NCI-H2029 (cell line): ENCODE data around the gene NELFE.
"Not testable (repeated sequence)": the region's sequence is repeated elsewhere in the genome, so short reads cannot be mapped to it uniquely, and the experiment has no call there.

Experiments used
- DNase-seq: peaks from one replicate; lab custom pipeline; 2025; lab: John Stamatoyannopoulos, UW

Gene NELFE

GRCh38 chr6:31919624-31920303 is 39.0 kb downstream of the NELFE start:
- no peak for DNase-seq

DNA sequence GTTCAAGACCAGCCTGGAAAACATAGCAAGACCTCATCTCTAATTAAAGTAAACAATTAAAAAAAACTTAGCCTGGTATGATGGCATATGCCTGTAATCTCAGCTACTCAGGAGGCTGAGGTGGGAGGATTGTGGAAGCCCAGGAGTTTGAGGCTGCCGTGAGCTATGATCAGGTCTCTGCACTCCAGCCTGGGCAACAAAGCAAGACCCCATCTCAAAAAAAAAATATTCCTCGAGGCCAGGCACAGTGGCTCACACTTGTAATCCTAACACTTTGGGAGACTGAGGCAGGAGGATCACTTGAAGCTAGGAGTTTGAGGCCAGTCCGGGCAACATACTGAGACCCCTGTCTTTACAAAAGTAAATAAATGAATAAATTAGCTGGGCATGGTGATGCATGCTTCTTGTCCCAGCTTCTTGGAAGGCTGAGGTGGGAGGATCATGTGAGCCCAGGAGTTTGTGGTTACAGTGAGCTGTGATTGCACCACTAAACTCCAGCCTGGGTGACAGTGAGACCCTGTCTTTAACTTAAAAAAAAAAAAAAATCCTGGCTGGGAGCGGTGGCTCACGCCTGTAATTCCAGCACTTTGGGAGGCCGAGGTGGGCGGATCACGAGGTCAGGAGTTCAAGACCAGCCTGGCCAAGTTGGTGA is 40.6 kb downstream of the NELFE start:
- no peak for DNase-seq

GRCh38 chr6:31915756-31916155 is 43.0 kb downstream of the NELFE start:
- no peak for DNase-seq

- no peak for DNase-seq
Observed at GRCh38 chr6:31915351-31915750, 43.4 kb downstream of the NELFE start.

GRCh38 chr6:31911826-31912585 is 46.8 kb downstream of the NELFE start:
- no peak for DNase-seq

DNA sequence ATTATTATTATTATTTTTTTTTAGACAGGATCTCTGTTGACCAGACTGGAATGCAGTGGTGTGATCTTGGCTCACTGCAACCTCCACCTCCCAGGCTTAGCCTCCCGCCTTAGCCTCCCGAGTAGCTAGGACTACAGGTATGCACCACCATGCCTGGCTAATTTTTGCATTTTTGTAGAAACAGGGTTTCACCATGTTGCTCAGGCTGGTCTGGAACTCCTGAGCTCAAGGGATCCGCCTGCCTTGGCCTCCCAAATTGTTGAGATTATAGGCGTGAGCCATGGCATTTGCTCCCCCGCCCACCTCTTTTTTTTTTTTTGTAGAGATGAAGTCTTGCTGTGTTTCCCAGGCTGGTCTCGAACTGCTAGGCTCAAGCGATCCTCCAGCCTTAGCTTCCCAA is 49.5 kb downstream of the NELFE start:
- not testable (repeated sequence) for DNase-seq

GRCh38 chr6:31908791-31909190 is 50.0 kb downstream of the NELFE start:
- no peak for DNase-seq

DNA sequence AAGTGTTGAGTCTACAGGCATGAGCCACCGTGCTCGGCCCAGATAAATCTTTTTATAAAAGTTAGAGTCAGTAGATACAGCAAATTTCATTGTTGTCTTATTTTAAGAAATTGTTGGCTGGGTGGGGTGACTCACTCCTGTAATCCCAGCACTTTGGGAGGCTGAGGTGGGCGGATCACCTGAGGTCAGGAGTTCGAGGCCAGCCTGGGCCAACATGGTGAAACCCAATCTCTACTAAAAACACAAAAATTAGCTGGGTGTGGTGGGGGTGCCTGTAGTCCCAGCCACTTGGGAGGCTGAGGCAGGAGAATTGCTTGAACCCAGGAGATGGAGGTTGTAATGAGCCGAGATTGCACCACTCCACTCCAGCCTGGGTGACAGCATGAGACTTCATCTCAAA is 50.5 kb downstream of the NELFE start:
- DNase-seq, result not testable (repeated sequence)

- no peak for DNase-seq
Observed at GRCh38 chr6:31907158-31907813, 51.5 kb downstream of the NELFE start.

DNA sequence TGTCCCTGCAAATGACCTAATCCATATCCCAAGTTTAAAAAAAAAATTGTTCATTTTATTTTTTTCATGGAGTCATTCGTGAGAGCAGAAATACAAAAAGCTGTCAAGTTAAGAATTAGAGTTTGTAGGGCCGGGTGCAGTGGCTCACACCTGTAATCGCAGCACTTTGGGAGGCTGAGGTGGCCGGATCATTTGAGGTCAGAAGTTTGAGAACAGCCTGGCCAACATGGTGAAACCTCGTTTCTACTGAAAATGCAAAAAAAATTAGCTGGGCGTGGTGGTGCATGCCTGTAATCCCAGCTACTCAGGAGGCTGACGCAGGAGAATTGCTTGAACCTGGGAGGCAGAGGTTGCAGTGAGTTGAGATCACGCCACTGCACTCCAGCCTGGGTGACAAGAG is 52.0 kb downstream of the NELFE start:
- DNase-seq, result not testable (repeated sequence)

GRCh38 chr6:31906122-31906521 is 52.6 kb downstream of the NELFE start:
- DNase-seq, result no peak

GRCh38 chr6:31905041-31905440 is 53.7 kb downstream of the NELFE start:
- no peak for DNase-seq

- no peak for DNase-seq
Observed at GRCh38 chr6:31903957-31904356, 54.8 kb downstream of the NELFE start.
